Naive thymus-derived CD4-positive, alpha-beta T cell (primary cell): ENCODE data around the gene SLC6A12. TPM values are rescaled to one million over a fixed set of nuclear protein-coding genes. Genes with fewer than 3 reads are reported as not detected.

ENCODE experiments used
- ATAC-seq: fragments of 150-1000 bp; cut with Tn5 transposase; 2 replicates; pipeline ENCODE4 v1.10.0; 2021; ENCODE audit warnings: mild to moderate bottlenecking, moderate library complexity
- CTCF ChIA-PET: fragments of 350-600 bp; sonication (Branson Sonifier 250); formaldehyde crosslinking; loops from one replicate; lab custom pipeline; 2021; ENCODE audit warnings: antibody characterized with exemption; lab: Charles Lee
- POLR2A ChIA-PET: fragments of 350-600 bp; sonication (Branson Sonifier 250); formaldehyde crosslinking; loops from one replicate; lab custom pipeline; 2021; ENCODE audit warnings: antibody characterized with exemption, inconsistent platforms; lab: Charles Lee
- DNase-seq, 9 donors: peaks; one replicate each; pipeline versions ENCODE4 v3.0.0 to v3.0.0-alpha.2; 2020 to 2022; ENCODE audit warnings: mixed read lengths in 1 of 9
- H3K27ac ChIP-seq: one replicate; pipeline ENCODE4 v1.7.0; 2013; ENCODE audit warnings: mild to moderate bottlenecking, low read depth, low read length, moderate library complexity
- H3K27me3 ChIP-seq, 2 donors: one replicate each; pipeline ENCODE4 v1.7.0; 2013; ENCODE audit warnings: low read length in 2 of 2, mild to moderate bottlenecking in 2 of 2, moderate library complexity in 2 of 2; ENCODE audit not compliant: control insufficient read depth in 2 of 2, insufficient read depth in 2 of 2
- H3K36me3 ChIP-seq, 3 experiments: 1 replicate in 2 of 3; 2 replicates in 1 of 3; pipeline ENCODE4 v1.7.0; 2013; ENCODE audit warnings: low read length in 3 of 3, mild to moderate bottlenecking in 3 of 3, moderate library complexity in 1 of 3; ENCODE audit not compliant: insufficient read depth in 3 of 3, control insufficient read depth in 2 of 3
- H3K4me1 ChIP-seq, 2 donors: one replicate each; pipeline ENCODE4 v1.7.0; 2013; ENCODE audit warnings: low read length in 2 of 2, mild to moderate bottlenecking in 2 of 2, moderate library complexity in 1 of 2; ENCODE audit not compliant: control insufficient read depth in 2 of 2, insufficient read depth in 2 of 2
- H3K4me3 ChIP-seq: 2 replicates; pipeline ENCODE4 v1.7.0; 2013; ENCODE audit warnings: mild to moderate bottlenecking, low read length
- H3K9me3 ChIP-seq, 3 experiments: 1 replicate in 2 of 3; 2 replicates in 1 of 3; pipeline ENCODE4 v1.7.0; 2013; ENCODE audit warnings: low read length in 3 of 3; ENCODE audit not compliant: control insufficient read depth in 2 of 3
- H3K27ac Mint-ChIP-seq, 9 donors: one replicate each; pipeline ENCODE4 v1.8.0; 2020 to 2022; ENCODE audit warnings: mixed read lengths in 9 of 9, mild to moderate bottlenecking in 8 of 9, moderate library complexity in 5 of 9, inconsistent platforms in 2 of 9
- H3K27me3 Mint-ChIP-seq, 5 donors: one replicate each; pipeline ENCODE4 v1.8.0; 2021 to 2022; ENCODE audit warnings: mixed read lengths in 5 of 5, mild to moderate bottlenecking in 1 of 5
- H3K36me3 Mint-ChIP-seq, 5 donors: one replicate each; pipeline ENCODE4 v1.8.0; 2020 to 2022; ENCODE audit warnings: mixed read lengths in 5 of 5, mild to moderate bottlenecking in 3 of 5, inconsistent platforms in 1 of 5
- H3K4me1 Mint-ChIP-seq, 7 donors: one replicate each; pipeline ENCODE4 v1.8.0; 2020 to 2022; ENCODE audit warnings: mixed read lengths in 7 of 7, mild to moderate bottlenecking in 3 of 7, inconsistent platforms in 1 of 7
- H3K4me3 Mint-ChIP-seq, 10 donors: one replicate each; pipeline ENCODE4 v1.8.0; 2020 to 2022; ENCODE audit warnings: mild to moderate bottlenecking in 10 of 10, mixed read lengths in 10 of 10, moderate library complexity in 6 of 10, inconsistent platforms in 2 of 10
- H3K9me3 Mint-ChIP-seq, 11 donors: one replicate each; pipeline ENCODE4 v1.8.0; 2020 to 2022; ENCODE audit warnings: mixed read lengths in 11 of 11, mild to moderate bottlenecking in 4 of 11, inconsistent platforms in 1 of 11, moderate library complexity in 1 of 11
- intact Hi-C, 2 donors: fragments of 100-400 bp; cut with micrococcal nuclease; formaldehyde crosslinking; loops; one replicate each; pipeline ENCODE4 v1.15.1; 2023
- polyA plus RNA-seq, 2 donors: library from polyadenylated mRNA; unstranded; fragments of 300-500 nt; fragmentation: Illumina TruSeq; gene quantifications; one replicate each; pipeline ENCODE4 v1.2.3, GENCODE V29; 2021
- total RNA-seq, 6 experiments: library from RNA in 5 of 6; stranded (reverse) in 5 of 6; gene quantifications; 1 replicate in 5 of 6; 2 replicates in 1 of 6; pipeline ENCODE4 v1.2.3 and lab custom pipeline; 2021 to 2026

Gene SLC6A12
- total and polyA plus RNA-seq, 7 experiments from 2014 or later = 0.30 to 4.2 TPM; not detected in 5

- H3K9me3 ChIP-seq = no peaks in the 10 kb centered on the region
- no peaks in the 10 kb centered on the region for H3K36me3 ChIP-seq
- no peaks in the 10 kb centered on the region for H3K9me3 Mint-ChIP-seq
- H3K27ac Mint-ChIP-seq = no peak overlapping the region
- H3K4me1 Mint-ChIP-seq = no peaks in the 10 kb centered on the region
- H3K4me1 ChIP-seq = no peaks in the 10 kb centered on the region
- no peaks in the 10 kb centered on the region for H3K27me3 ChIP-seq
- H3K27me3 Mint-ChIP-seq = peaks cover 0 to 6% (median 4%) of the 10 kb centered on the region in 5 donors
- ChIA-PET CTCF (no interaction called here), POLR2A (no interaction called here)
- no peak overlapping the region for H3K27ac ChIP-seq
- no peak for DNase-seq
- H3K4me3 ChIP-seq = no peak overlapping the region
- H3K36me3 Mint-ChIP-seq = no peaks in the 10 kb centered on the region
- intact Hi-C loops = no loop called here
- no peak for ATAC-seq
- no peak overlapping the region for H3K4me3 Mint-ChIP-seq
Observed at GRCh38 chr12:227286-227915, 13.4 kb upstream of the SLC6A12 start.

GRCh38 chr12:226401-226800 lies 12.4 kb upstream of the SLC6A12 start:
- no peaks in the 10 kb centered on the region for H3K4me1 ChIP-seq
- CTCF ChIA-PET = no interaction called here
- DNase-seq (no peak), ATAC-seq (no peak)
- Mint-ChIP-seq H3K27me3 (peaks cover 0 to 6% (median 4%) of the 10 kb centered on the region in 5 donors), H3K4me1 (peaks cover 0 to 2% (median 0%) of the 10 kb centered on the region in 7 donors), H3K9me3 (no peaks in the 10 kb centered on the region), H3K27ac (no peak overlapping the region), H3K36me3 (no peaks in the 10 kb centered on the region), H3K4me3 (no peak overlapping the region)
- no peaks in the 10 kb centered on the region for H3K27me3 ChIP-seq
- no peak overlapping the region for H3K27ac ChIP-seq
- POLR2A ChIA-PET = no interaction called here
- H3K4me3 ChIP-seq = no peak overlapping the region
- intact Hi-C loops = no loop called here
- H3K36me3 ChIP-seq = no peaks in the 10 kb centered on the region
- no peaks in the 10 kb centered on the region for H3K9me3 ChIP-seq

GRCh38 chr12:225012-225411 lies 11.1 kb upstream of the SLC6A12 start:
- no peak overlapping the region for H3K4me3 Mint-ChIP-seq
- no peaks in the 10 kb centered on the region for H3K9me3 Mint-ChIP-seq
- Histone ChIP-seq H3K36me3 (no peaks in the 10 kb centered on the region), H3K9me3 (no peaks in the 10 kb centered on the region), H3K27me3 (no peaks in the 10 kb centered on the region), H3K4me1 (no peaks in the 10 kb centered on the region), H3K27ac (no peak overlapping the region), H3K4me3 (no peak overlapping the region)
- H3K36me3 Mint-ChIP-seq = no peaks in the 10 kb centered on the region
- ChIA-PET CTCF (no interaction called here), POLR2A (no interaction called here)
- intact Hi-C loops = no loop called here
- H3K4me1 Mint-ChIP-seq = peaks cover 0 to 2% (median 0%) of the 10 kb centered on the region in 7 donors
- no peak for ATAC-seq
- peaks cover 0 to 6% (median 3%) of the 10 kb centered on the region in 5 donors for H3K27me3 Mint-ChIP-seq
- H3K27ac Mint-ChIP-seq = no peak overlapping the region
- DNase-seq = no peak

GRCh38 chr12:224330-224729 lies 10.4 kb upstream of the SLC6A12 start:
- Histone ChIP-seq H3K36me3 (no peaks in the 10 kb centered on the region), H3K4me3 (no peak overlapping the region), H3K27me3 (no peaks in the 10 kb centered on the region), H3K4me1 (no peaks in the 10 kb centered on the region), H3K9me3 (no peaks in the 10 kb centered on the region), H3K27ac (no peak overlapping the region)
- intact Hi-C loops = no loop called here
- ChIA-PET CTCF (no interaction called here), POLR2A (no interaction called here)
- no peaks in the 10 kb centered on the region for H3K36me3 Mint-ChIP-seq
- H3K4me3 Mint-ChIP-seq = no peak overlapping the region
- peaks cover 0 to 6% (median 0%) of the 10 kb centered on the region in 5 donors for H3K27me3 Mint-ChIP-seq
- H3K9me3 Mint-ChIP-seq = no peaks in the 10 kb centered on the region
- peaks cover 0 to 4% (median 0%) of the 10 kb centered on the region in 7 donors for H3K4me1 Mint-ChIP-seq
- DNase-seq = no peak
- ATAC-seq = no peak
- no peak overlapping the region for H3K27ac Mint-ChIP-seq

GRCh38 chr12:223841-224240 lies 9.9 kb upstream of the SLC6A12 start:
- H3K27me3 Mint-ChIP-seq = peaks cover 0 to 5% (median 0%) of the 10 kb centered on the region in 5 donors
- H3K4me1 ChIP-seq = no peaks in the 10 kb centered on the region
- intact Hi-C loops = no loop called here
- H3K9me3 ChIP-seq = no peaks in the 10 kb centered on the region
- H3K4me3 Mint-ChIP-seq = no peak overlapping the region
- H3K4me1 Mint-ChIP-seq = peaks cover 0 to 4% (median 0%) of the 10 kb centered on the region in 7 donors
- H3K27ac Mint-ChIP-seq = no peak overlapping the region
- ATAC-seq (no peak), DNase-seq (no peak)
- ChIA-PET CTCF (no interaction called here), POLR2A (interaction anchor here (0.6 kb wide), 1 partner anchor 750 kb away, joined by 3 read pairs; no protein-coding TSS in a partner anchor)
- H3K36me3 Mint-ChIP-seq = no peaks in the 10 kb centered on the region
- H3K9me3 Mint-ChIP-seq = no peaks in the 10 kb centered on the region
- H3K36me3 ChIP-seq = no peaks in the 10 kb centered on the region
- H3K27me3 ChIP-seq = no peaks in the 10 kb centered on the region
- no peak overlapping the region for H3K4me3 ChIP-seq
- no peak overlapping the region for H3K27ac ChIP-seq

- CTCF ChIA-PET = no interaction called here
- Mint-ChIP-seq H3K9me3 (peaks cover 0 to 2% (median 0%) of the 10 kb centered on the region in 11 donors), H3K36me3 (no peaks in the 10 kb centered on the region), H3K4me3 (no peak overlapping the region), H3K27me3 (peaks cover 0 to 6% (median 0%) of the 10 kb centered on the region in 5 donors), H3K27ac (no peak overlapping the region), H3K4me1 (peaks cover 0 to 4% (median 0%) of the 10 kb centered on the region in 7 donors)
- DNase-seq = no peak
- Histone ChIP-seq H3K4me1 (no peaks in the 10 kb centered on the region), H3K27me3 (no peaks in the 10 kb centered on the region), H3K36me3 (no peaks in the 10 kb centered on the region), H3K9me3 (no peaks in the 10 kb centered on the region), H3K27ac (no peak overlapping the region), H3K4me3 (no peak overlapping the region)
- intact Hi-C loops = no loop called here
- no peak for ATAC-seq
- POLR2A ChIA-PET = no interaction called here
Observed at GRCh38 chr12:221736-222135, 7.8 kb upstream of the SLC6A12 start.

- H3K27me3 Mint-ChIP-seq = peaks cover 0 to 6% (median 0%) of the 10 kb centered on the region in 5 donors
Observed at GRCh38 chr12:220946-221550, 7.1 kb upstream of the SLC6A12 start.

More at GRCh38 chr12:220946-221550, 7.1 kb upstream of the SLC6A12 start:
- Histone ChIP-seq H3K4me1 (no peaks in the 10 kb centered on the region), H3K9me3 (no peaks in the 10 kb centered on the region), H3K36me3 (no peaks in the 10 kb centered on the region), H3K4me3 (no peak overlapping the region), H3K27ac (no peak overlapping the region), H3K27me3 (no peaks in the 10 kb centered on the region)
- POLR2A ChIA-PET = no interaction called here
- ATAC-seq = no peak
- intact Hi-C loops = no loop called here
- Mint-ChIP-seq H3K4me1 (peaks cover 0 to 4% (median 0%) of the 10 kb centered on the region in 7 donors), H3K36me3 (no peaks in the 10 kb centered on the region), H3K9me3 (peaks cover 0 to 2% (median 0%) of the 10 kb centered on the region in 11 donors), H3K4me3 (no peak overlapping the region), H3K27ac (no peak overlapping the region)
- CTCF ChIA-PET = interaction anchor here (0.6 kb wide), 1 partner anchor 1122 kb away, joined by 3 read pairs; no protein-coding TSS in a partner anchor
- no peak for DNase-seq
